Prostate gland (tissue), 2 donors: ENCODE results near the gene AP1G2. TPM values are rescaled to one million over a fixed set of nuclear protein-coding genes. Genes with fewer than 3 reads are reported as not detected.
"Not testable (repeated sequence)": the region's sequence is repeated elsewhere in the genome, so short reads cannot be mapped to it uniquely, and the experiment has no call there.

Experiments used
- DNase-seq: peaks from one replicate; pipeline ENCODE4 v3.0.0-alpha.2; 2019; ENCODE audit warnings: low spot score
- H3K27ac ChIP-seq, 2 donors: fragments of 200-600 bp; sonication (generic); 2 replicates each; pipeline ENCODE4 v1.5.1; 2017 to 2019
- H3K27me3 ChIP-seq: fragments of 200-600 bp; sonication (generic); replicated peaks from 2 replicates; pipeline ENCODE4 v1.5.1; 2019; ENCODE audit not compliant: insufficient read depth
- H3K36me3 ChIP-seq, 2 donors: fragments of 200-600 bp; sonication (generic); 1 replicate in 1 of 2; 2 replicates in 1 of 2; pipeline versions ENCODE4 v1.5.1 to v1.8.1; 2017 to 2019
- H3K4me1 ChIP-seq: fragments of 200-600 bp; sonication (generic); replicated peaks from 2 replicates; pipeline ENCODE4 v1.5.1; 2019
- H3K4me3 ChIP-seq, 2 donors: fragments of 200-600 bp; sonication (generic); 2 replicates each; pipeline ENCODE4 v1.5.1; 2017 to 2019
- H3K9me3 ChIP-seq: fragments of 200-600 bp; sonication (generic); 2 replicates; pipeline ENCODE4 v1.5.1; 2017
- POLR2A ChIP-seq: fragments of 450-650 bp; IDR thresholded peaks from one replicate; pipeline ENCODE4 v1.6.1; 2016; ENCODE audit warnings: antibody characterized with exemption, mild to moderate bottlenecking
- POLR2AphosphoS5 ChIP-seq: sonication (generic); formaldehyde crosslinking; IDR thresholded peaks from one replicate; pipeline ENCODE4 v1.6.1; 2017; ENCODE audit warnings: antibody characterized with exemption
- WGBS: methylation state at CpG from one replicate; pipeline ENCODE4 v1.1.5; 2018; 5-methylcytosine and 5-hydroxymethylcytosine counted together
- intact Hi-C: fragments of 100-400 bp; cut with DNase I; formaldehyde crosslinking; loops from one replicate; pipeline ENCODE4 v1.14.2; 2022
- total RNA-seq, 2 donors: library from RNA; depleted of rRNA; stranded (reverse); fragments of >200 nt; gene quantifications; one replicate each; pipeline ENCODE4 v1.1.0, GENCODE V29; 2016
- TF ChIP-seq, protein P1 (sequence below), 4 experiments: fragments of 200-600 bp in 2 of 4; fragments of 450-650 bp in 2 of 4; sonication (generic) in 2 of 4; IDR thresholded peaks; 1 replicate in 3 of 4; 2 replicates in 1 of 4; pipeline ENCODE4 v1.5.1; 2016 to 2019; ENCODE audit warnings: antibody characterized with exemption in 4 of 4, mild to moderate bottlenecking in 2 of 4, moderate library complexity in 2 of 4

The AP1G2 gene
- total RNA-seq, 2 donors from 2014 or later = 95.3 to 134 TPM

DNA sequence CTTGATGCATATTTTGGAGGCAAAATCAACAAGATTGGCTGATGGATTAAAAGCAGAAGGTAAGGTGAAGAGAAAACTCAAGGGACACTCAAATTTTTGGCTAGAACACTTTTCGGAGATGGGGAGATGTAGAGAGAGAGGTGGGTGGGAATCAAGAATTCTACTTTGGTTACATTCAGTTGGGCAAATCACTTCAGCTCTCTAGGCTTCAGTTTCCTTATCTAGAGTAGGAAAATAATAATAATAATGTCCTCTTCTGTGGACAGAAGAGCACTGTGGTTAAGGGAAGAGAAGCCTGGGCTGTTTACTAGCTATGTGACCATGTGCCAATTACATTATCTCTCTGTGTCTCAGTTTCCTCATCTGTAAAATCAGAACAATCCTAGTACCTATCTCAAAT lies 45.2 kb upstream of the AP1G2 start:
- Histone ChIP-seq H3K27ac (no peak overlapping the region), H3K4me3 (no peak overlapping the region), H3K9me3 (no peaks in the 10 kb centered on the region), H3K36me3 (no peaks in the 10 kb centered on the region), H3K4me1 (no peaks in the 10 kb centered on the region), H3K27me3 (no peaks in the 10 kb centered on the region)
- WGBS = 95% methylated on average over 1 of the region's 1 CpG
- TF ChIP-seq, protein P1, sequence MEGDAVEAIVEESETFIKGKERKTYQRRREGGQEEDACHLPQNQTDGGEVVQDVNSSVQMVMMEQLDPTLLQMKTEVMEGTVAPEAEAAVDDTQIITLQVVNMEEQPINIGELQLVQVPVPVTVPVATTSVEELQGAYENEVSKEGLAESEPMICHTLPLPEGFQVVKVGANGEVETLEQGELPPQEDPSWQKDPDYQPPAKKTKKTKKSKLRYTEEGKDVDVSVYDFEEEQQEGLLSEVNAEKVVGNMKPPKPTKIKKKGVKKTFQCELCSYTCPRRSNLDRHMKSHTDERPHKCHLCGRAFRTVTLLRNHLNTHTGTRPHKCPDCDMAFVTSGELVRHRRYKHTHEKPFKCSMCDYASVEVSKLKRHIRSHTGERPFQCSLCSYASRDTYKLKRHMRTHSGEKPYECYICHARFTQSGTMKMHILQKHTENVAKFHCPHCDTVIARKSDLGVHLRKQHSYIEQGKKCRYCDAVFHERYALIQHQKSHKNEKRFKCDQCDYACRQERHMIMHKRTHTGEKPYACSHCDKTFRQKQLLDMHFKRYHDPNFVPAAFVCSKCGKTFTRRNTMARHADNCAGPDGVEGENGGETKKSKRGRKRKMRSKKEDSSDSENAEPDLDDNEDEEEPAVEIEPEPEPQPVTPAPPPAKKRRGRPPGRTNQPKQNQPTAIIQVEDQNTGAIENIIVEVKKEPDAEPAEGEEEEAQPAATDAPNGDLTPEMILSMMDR (IDR thresholded peaks at IDR 0.05) = no peak
- TF ChIP-seq POLR2A = no peak
- TF ChIP-seq POLR2AphosphoS5 = no peak
- DNase-seq = no peak
- intact Hi-C loops = no loop called here

DNA sequence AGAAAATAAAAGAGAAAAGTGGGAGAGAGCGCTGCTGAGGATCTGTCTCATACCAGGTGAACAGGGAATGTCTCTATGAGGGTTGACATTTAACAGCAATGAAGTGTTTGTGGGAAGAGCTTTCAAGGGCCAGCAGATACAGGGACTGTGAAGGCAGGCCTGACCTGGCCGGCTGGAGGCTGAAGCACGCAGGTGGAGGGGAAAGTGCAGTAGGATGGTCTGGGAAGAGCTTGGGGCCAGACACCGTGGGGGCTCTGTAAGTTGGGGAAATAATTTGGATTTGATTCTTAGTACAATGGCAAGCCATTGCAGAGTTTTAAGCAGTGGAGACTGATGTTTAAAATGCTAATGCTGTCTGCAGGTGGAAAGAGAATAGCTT lies 44.8 kb upstream of the AP1G2 start:
- Histone ChIP-seq H3K4me1 (no peaks in the 10 kb centered on the region), H3K4me3 (no peak overlapping the region), H3K27me3 (no peaks in the 10 kb centered on the region), H3K9me3 (no peaks in the 10 kb centered on the region), H3K36me3 (no peaks in the 10 kb centered on the region), H3K27ac (no peak overlapping the region)
- DNase-seq = no peak
- TF ChIP-seq, protein P1 (IDR thresholded peaks at IDR 0.05) = no peak
- TF ChIP-seq POLR2AphosphoS5 = no peak
- no peak for TF ChIP-seq POLR2A
- WGBS = 83% methylated on average over 4 of the region's 4 CpGs
- intact Hi-C loops = no loop called here

DNA sequence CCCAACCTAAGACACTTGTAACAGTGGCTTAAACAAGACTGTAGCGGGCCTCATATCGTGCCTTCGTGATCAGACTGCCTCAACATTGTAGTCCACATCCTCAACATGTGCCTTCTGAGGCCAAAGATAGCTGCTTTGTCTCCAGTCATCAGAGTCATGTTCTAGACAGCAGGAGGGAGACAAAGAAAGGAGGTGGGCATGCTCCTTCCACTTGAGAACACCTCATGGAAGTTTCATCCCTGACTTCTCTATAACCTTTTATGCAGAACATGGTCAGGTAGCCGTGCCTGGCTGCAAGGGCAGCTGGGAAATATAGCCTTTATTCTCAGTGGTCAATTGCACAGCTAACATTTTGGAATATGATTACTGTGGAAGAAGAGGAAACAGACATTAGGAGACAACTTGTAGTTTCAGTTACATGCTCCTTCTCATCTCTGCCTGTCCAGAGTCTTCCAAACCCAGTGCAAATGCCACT lies 43.3 kb upstream of the AP1G2 start:
- Histone ChIP-seq H3K27ac (peak overlapping the region in 1 of 2 donors; percentile 46), H3K36me3 (no peaks in the 10 kb centered on the region), H3K4me3 (no peak overlapping the region), H3K9me3 (no peaks in the 10 kb centered on the region), H3K27me3 (no peaks in the 10 kb centered on the region), H3K4me1 (no peaks in the 10 kb centered on the region)
- intact Hi-C loops = no loop called here
- no peak for DNase-seq
- TF ChIP-seq POLR2A (no peak), POLR2AphosphoS5 (no peak)
- TF ChIP-seq, protein P1 (IDR thresholded peaks at IDR 0.05) = no peak
- WGBS = 71% methylated on average over 4 of the region's 4 CpGs

DNA sequence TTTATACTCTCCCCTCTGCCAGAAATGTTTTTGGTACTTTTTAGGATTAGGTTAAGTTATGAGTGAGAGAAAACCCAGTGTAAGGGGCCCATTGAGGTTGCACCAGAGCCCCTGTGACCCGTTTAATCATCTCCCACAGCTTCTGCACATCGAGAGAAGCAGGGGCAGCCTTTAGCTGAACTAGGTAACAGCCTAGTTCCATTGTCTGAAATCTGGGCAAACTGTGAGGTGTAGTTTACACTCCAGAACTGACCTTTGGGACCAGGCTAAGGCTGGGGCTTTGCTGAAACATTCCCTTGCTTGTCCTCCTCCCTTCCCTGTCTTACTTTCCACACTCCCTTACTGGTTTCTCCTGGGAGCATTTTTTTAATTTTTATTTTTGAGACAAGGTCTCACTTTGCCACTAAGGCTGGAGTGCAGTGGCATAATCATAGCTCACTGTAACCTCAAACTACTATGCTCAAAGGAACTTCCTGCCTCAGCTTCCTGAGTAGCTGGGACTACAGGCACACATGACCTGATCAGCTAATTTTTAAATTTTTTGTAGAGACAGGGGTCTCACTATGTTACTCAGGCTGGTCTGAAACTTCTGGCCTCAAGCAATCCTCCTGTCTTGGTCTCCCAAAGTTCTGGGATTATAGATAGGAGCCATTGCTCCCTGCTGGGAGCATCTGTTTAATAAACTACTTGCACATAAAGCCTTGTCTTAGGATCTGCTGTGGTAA lies 42.7 kb upstream of the AP1G2 start:
- intact Hi-C loops = no loop called here
- WGBS = 83% methylated on average over 2 of the region's 2 CpGs
- no peak for TF ChIP-seq POLR2AphosphoS5
- TF ChIP-seq, protein P1 (IDR thresholded peaks at IDR 0.05) = no peak
- DNase-seq = no peak
- no peaks in the 10 kb centered on the region for H3K36me3 ChIP-seq
- no peaks in the 10 kb centered on the region for H3K27me3 ChIP-seq
- no peaks in the 10 kb centered on the region for H3K9me3 ChIP-seq
- H3K4me1 ChIP-seq = no peaks in the 10 kb centered on the region
- no peak overlapping the region for H3K4me3 ChIP-seq
- H3K27ac ChIP-seq = no peak overlapping the region

DNA sequence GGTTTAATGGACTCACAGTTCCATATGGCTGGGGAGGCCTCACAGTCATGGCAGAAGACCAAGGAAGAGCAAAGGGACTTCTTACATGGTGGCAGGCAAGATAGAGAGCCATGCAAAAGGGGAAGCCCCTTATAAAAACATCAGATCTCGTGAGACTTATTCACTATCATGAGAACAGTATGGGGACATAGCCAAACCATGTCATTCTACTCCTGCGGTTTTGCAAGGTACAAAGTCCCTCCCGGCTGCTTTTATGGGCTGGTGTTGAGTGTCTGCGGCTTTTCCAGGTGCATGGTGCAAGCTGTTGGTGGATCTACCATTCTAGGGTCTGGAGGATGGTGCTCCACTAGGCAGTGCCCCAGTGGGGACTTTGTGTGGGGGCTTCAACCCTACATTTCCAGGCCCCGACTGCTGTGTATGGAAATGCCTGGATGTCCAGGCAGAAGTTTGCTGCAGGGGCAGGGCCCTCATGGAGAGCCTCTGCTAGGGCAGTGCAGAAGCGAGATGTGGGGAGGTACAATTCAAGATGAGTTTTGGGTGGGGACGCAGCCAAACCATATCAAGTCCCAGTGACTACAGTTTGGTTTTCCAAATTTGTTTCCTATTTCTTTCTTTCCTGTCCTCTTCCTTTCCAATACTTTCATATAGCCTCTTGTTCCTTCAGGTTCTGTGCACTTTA lies 42.0 kb upstream of the AP1G2 start:
- intact Hi-C loops, DNase-seq: not testable (repeated sequence)
- 64% methylated on average over 7 of the region's 7 CpGs for WGBS

More for the DNA sequence above, 42.0 kb upstream of the AP1G2 start:
- H3K36me3 ChIP-seq, H3K27me3 ChIP-seq, H3K4me1 ChIP-seq, H3K27ac ChIP-seq, H3K9me3 ChIP-seq, H3K4me3 ChIP-seq: not testable (repeated sequence)
